Measurements from ENCODE around the gene ARID1A. TPM values are rescaled to one million over a fixed set of nuclear protein-coding genes. Genes with fewer than 3 reads are reported as not detected.
A peak's percentile ranks its signal among the peaks of the same experiment; 100 is the strongest.

ARID1A gene
- total RNA-seq, 4 donors from 2014 or later, result 16.7 to 119 (median 41.2) TPM

GRCh38 chr1:26771643-26772321 is 76.0 kb downstream of the ARID1A start:
- Histone ChIP-seq H3K36me3 (no peaks in the 10 kb centered on the region), H3K4me1 (peaks cover 6 to 21% of the 10 kb centered on the region in 2 donors)
- intact Hi-C loops (cut with DNase I; ENCODE audit: low total_unique reads), result no loop called here

GRCh38 chr1:26772687-26773086 is 76.9 kb downstream of the ARID1A start:
- no peak overlapping the region for H3K4me3 ChIP-seq
- peaks cover 6 to 21% of the 10 kb centered on the region in 2 donors for H3K4me1 ChIP-seq
- TF ChIP-seq POLR2A (IDR thresholded peaks at IDR 0.05) (no peak), CTCF (IDR thresholded peaks at IDR 0.05) (no peak)
- peak overlapping the region; percentile 67 to 70 for H3K27ac ChIP-seq
- no peaks in the 10 kb centered on the region for H3K27me3 ChIP-seq
- H3K36me3 ChIP-seq, result no peaks in the 10 kb centered on the region
- intact Hi-C loops (cut with DNase I; ENCODE audit: low total_unique reads), result no loop called here
- no peaks in the 10 kb centered on the region for H3K9me3 ChIP-seq
- no peak for DNase-seq

More at GRCh38 chr1:26771643-26772321, 76.0 kb downstream of the ARID1A start:
- DNase-seq, result peak; percentile 55 to 60
- H3K9me3 ChIP-seq, result no peaks in the 10 kb centered on the region
- peak overlapping the region; percentile 67 to 70 for H3K27ac ChIP-seq
- no peaks in the 10 kb centered on the region for H3K27me3 ChIP-seq
- H3K4me3 ChIP-seq, result no peak overlapping the region
- TF ChIP-seq POLR2A (IDR thresholded peaks at IDR 0.05) (no peak), CTCF (IDR thresholded peaks at IDR 0.05) (no peak)

- no peak overlapping the region for H3K4me3 ChIP-seq
- no peak overlapping the region for H3K27ac ChIP-seq
- H3K4me1 ChIP-seq, result peaks cover 6 to 10% of the 10 kb centered on the region in 2 donors
- H3K36me3 ChIP-seq, result no peaks in the 10 kb centered on the region
- H3K9me3 ChIP-seq, result no peaks in the 10 kb centered on the region
- intact Hi-C loops (cut with DNase I; ENCODE audit: low total_unique reads), result no loop called here
- TF ChIP-seq POLR2A (IDR thresholded peaks at IDR 0.05) (no peak), CTCF (IDR thresholded peaks at IDR 0.05) (no peak)
- H3K27me3 ChIP-seq, result no peaks in the 10 kb centered on the region
- DNase-seq, result no peak
Observed at GRCh38 chr1:26774462-26774861, 78.6 kb downstream of the ARID1A start.

GRCh38 chr1:26775666-26776065 is 79.9 kb downstream of the ARID1A start:
- TF ChIP-seq POLR2A (IDR thresholded peaks at IDR 0.05), result no peak
- no peak for TF ChIP-seq CTCF (IDR thresholded peaks at IDR 0.05)
- Histone ChIP-seq H3K4me3 (no peak overlapping the region), H3K27ac (no peak overlapping the region), H3K27me3 (no peaks in the 10 kb centered on the region), H3K4me1 (peaks cover 6 to 10% of the 10 kb centered on the region in 2 donors), H3K9me3 (no peaks in the 10 kb centered on the region), H3K36me3 (no peaks in the 10 kb centered on the region)
- DNase-seq, result no peak
- intact Hi-C loops (cut with DNase I; ENCODE audit: low total_unique reads), result no loop called here

- H3K9me3 ChIP-seq, result no peaks in the 10 kb centered on the region
- TF ChIP-seq CTCF (IDR thresholded peaks at IDR 0.05) (no peak), POLR2A (IDR thresholded peaks at IDR 0.05) (no peak)
- no peaks in the 10 kb centered on the region for H3K4me1 ChIP-seq
- H3K27ac ChIP-seq, result no peak overlapping the region
- intact Hi-C loops (cut with DNase I; ENCODE audit: low total_unique reads), result no loop called here
- no peak for DNase-seq
- no peaks in the 10 kb centered on the region for H3K36me3 ChIP-seq
- H3K4me3 ChIP-seq, result no peak overlapping the region
- H3K27me3 ChIP-seq, result no peaks in the 10 kb centered on the region
Observed at GRCh38 chr1:26779098-26779668, 83.4 kb downstream of the ARID1A start.

Data from uterus (tissue), 4 donors.